Fibroblast of skin of right biceps (primary cell): ENCODE data around the gene NSL1.
A peak's percentile ranks its signal among the peaks of the same experiment; 100 is the strongest.
"Not testable (repeated sequence)": the region's sequence is repeated elsewhere in the genome, so short reads cannot be mapped to it uniquely, and the experiment has no call there.

ENCODE experiments used
- DNase-seq: peaks from one replicate; pipeline ENCODE4 v3.0.0-alpha.2; 2013

The NSL1 gene

DNA sequence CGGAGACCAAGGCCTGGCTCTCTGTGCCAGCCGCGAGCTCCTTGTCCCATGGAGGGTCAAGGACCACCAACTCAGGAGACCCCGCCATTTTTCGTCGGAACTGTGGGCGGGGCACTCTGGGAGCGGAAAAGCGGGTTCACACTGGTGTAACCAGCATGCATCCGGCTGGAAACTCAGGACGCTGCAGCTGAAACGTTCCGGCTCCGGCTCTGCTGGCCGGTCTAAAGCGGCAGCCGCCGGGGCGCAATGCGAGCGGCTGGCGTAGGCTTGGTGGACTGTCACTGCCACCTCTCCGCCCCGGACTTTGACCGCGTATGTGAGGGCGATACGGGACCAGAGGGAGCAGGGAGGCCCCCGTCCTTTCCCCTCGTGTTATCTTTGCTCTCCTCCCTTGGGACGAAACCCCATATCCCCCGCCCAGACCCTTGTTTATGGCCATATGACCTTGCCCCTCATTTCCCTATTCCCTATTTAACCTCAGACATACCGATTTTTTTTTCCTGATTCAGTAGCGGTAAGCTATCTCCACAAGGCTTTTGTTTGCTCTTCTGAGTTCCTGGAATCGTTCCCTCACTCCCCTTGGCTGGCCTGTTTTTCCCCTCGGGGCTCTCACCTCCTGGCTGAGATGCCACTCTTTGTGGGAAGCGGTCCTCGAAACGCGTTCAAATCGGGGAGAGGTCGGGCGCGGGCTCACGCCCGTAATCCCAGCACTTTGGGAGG, at the start of gene NSL1, which contains the start of gene TATDN3:
Gene NSL1, minus strand, starts transcription at position 102 of the 720 bp plus-strand sequence. Its CDS starts 14 bp downstream, at position 88.
Gene TATDN3, plus strand, starts transcription at position 219 of the 720 bp plus-strand sequence. Its CDS starts 28 bp downstream, at position 247.
- peak; percentile 93 for DNase-seq

DNA sequence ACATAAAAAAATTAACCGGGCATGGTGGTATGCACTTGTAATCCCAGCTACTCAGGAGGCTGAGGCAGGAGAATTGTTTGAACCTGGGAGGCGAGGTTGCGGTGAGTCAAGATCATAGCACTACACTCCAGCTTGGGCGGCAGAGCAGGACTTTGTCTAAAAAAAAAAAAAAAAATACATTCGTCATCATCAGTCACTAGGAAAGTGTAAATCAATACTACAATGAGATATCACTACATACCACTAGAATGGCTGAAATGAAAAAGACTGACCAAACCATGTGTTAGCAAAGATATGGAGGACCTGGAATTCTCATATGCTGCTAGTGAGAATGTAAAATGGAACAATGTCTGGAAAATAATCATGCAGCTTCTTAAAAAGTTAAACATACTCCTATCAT, 46.6 kb upstream of the NSL1 start:
- DNase-seq, result no peak

- DNase-seq, result not testable (repeated sequence)
Observed at GRCh38 chr1:212833211-212834207, 41.9 kb upstream of the NSL1 start.

DNA sequence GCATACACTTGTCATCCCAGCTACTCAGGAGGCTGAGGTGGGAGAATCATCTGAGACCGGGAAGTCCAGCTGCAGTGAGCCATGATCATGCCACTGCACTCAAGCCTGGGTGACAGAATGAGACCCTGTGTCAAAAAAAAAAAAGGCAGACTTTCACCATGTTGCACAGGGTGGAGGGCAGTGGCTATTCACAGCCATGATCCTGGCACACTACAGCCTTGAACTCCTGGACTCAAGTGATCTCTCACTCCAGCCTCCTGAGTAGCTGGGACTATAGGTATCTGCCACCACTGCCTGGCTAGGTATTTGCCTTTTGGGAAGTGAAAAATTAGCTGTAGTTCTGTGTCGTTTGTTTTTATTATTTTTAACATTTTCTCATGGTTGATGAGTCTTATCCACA, 36.8 kb upstream of the NSL1 start:
- no peak for DNase-seq

DNA sequence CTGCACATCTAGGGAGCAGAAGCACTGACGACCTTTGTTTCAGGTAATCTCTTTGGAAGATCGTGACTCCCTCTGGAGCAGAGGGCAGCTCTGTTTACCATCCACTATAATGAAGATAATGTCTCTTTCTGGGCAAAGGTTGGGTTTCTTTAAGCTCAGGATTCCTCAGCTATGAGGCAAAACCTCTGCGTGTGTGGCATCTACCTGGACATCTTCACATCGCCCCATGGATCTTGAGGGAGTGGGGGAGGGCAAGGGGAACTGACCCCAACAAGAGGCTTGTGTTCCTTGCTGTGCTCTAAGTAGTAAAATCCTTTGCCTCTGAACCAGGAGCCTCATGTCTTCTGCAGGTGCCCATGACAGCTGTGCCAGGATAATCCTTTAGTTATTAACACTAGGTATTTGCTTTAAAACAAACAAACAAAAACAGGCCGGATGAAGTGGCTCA, 36.3 kb upstream of the NSL1 start:
- no peak for DNase-seq

DNA sequence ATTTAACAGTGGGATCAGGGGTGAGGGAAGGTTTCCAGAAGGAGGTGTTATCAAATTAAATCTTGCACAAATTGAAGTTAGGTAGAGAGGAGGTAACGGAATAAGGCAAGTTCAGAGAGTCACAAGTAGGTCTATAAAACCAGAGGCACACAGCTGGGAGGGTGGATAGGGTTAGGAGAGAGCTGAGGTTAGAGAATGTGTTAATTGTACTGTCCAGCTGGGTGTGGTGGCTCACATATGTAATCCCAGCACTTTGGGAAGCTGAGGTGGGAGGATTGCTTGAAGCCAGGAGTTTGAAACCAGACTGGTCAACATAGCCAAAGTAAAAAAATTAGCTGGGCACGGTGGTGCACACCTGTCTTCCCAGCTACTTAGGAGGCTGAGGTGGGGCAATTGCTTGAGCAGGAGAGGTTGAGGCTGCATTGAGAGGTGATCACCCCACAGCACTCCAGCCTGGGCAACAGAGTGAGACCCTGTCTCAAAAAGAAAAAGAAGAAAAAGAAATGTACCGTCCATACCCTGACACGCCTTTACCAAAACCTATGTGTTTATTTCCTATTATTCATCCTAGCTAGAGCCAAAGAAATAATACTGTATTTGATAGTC, 35.7 kb upstream of the NSL1 start:
- no peak for DNase-seq

- DNase-seq, result no peak
Observed at GRCh38 chr1:212825798-212826452, 34.3 kb upstream of the NSL1 start.

- DNase-seq, result no peak
Observed at GRCh38 chr1:212824201-212824600, 32.6 kb upstream of the NSL1 start.

GRCh38 chr1:212822956-212823355, 31.4 kb upstream of the NSL1 start:
- no peak for DNase-seq

DNA sequence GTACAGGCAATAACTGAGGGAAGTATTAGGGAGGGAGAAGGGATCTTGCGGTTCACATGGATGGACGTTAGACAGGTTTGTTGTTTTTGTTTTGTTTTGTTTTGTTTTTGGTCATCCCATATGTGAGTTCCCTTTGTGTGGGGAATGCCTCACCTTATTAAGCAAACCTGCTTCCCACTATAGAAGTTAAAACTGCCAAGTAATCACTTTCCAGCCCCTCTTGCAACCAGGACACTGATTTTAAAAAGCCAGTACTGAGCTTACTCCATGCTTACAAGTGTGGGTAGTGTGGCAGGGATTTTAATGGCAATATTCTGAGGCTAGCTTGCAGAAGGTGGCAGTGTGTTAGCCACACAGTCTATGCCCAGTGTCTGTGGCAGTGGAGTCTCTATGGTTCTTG, 29.4 kb upstream of the NSL1 start:
- no peak for DNase-seq

GRCh38 chr1:212819726-212820125, 28.1 kb upstream of the NSL1 start:
- DNase-seq, result no peak

DNA sequence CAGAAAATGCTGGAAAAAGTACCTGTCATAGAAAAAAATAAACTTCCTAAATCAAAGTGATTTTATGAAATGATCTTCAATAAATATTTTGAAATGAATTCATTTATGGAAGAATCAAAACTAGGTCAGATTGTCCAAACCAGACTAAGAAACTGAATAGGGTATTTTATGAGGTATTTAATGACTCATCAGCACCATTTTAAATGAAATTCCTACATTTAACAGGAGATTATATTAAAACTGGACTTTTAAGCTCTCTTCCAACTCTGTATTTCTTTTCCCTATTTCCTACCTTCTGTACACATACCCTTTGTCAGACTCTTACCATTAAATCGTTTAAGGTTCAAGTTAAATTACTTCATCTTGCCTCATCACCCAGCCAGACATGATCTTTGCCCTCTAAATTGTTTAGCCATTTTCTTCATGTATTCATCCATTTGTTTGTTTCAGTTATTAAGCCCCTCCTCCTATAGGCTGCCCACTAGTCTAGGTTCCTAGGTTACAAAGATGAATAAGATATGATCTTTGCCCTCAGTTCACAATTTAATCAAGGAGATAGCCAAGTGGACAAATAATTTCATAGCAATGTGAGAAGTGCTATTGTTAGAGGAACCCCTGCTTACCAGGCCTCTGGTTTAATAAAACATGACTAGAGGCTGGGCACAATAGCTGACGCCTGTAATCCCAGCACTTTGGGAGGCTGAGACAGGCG, 25.1 kb upstream of the NSL1 start:
- DNase-seq, result no peak

DNA sequence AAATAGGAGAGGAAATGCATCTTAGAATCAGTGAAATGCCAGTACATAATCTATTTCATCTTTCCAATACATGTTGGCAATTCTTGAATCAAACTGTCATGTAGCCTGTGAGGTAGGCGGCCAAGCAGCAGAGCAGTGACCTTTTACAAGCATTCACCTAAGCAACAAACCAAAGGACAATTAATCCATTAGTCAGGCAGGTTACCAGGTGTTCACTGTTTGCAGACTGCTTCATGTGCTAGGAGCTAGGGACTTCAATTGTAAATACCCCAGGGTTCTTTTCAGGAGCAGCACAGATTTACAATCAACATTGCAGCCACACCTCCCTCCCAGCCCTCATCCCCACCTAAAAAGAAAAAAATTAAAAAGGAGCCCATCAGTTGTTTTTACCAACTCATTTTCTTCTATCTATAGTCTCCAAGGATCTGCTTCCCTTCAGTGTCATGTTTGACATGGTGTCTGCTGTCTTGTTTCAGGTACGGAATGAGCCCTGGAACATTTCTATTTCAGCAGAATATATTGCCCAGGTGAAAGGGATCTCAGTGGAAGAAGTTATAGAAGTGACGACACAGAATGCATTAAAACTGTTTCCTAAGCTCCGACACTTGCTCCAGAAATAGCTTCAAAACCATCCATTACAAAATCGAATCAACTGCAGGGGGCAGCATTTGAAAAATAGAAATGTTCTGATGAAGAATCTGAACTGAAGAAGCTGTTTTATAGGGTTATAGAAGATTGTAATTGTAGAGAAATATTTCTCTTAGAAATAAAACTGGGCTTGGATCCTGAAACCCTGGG, 23.2 kb upstream of the NSL1 start:
- peak; percentile 13 for DNase-seq

DNA sequence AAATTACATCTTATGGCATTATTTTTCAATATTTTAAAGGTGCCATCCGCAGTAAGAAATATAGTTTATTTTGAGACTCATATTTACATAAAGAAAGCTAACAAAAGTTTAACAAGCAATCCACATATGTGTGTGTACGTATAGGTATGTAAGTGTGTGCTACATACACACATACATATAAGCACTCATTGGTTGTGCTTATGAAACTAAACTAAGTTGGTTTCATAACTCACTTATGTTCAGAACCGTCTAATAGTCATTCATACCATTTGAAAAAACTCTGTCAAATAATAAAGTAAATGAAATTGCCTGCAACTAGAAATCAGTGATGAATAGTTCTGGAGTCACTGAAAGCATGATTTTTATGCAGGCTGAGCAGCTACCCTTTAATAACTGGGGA, 14.2 kb upstream of the NSL1 start:
- DNase-seq, result no peak

GRCh38 chr1:212797681-212798080, 6.1 kb upstream of the NSL1 start:
- DNase-seq, result peak; percentile 16

DNA sequence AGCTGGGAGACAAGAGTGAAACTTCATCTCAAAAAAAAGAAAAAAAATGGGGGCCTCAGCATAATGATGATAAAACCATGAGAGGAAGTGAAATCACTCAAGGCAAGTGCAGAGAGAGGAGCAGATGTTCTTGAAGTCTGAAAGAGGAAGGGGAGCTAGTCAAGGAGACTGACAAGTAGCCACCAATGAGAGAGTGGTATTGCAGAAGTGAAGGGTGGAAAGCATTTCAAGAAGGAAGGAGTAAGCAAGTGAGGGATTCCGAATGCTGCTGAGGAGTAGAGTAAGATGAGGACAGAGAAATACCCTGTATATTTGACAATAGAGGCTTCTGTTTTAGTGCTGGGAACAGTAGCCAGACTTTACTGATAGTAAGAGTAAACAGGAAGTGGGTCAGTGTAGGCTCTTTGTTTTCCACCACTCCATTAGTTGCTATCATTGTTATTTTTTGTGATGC, 3.0 kb upstream of the NSL1 start:
- no peak for DNase-seq

DNA sequence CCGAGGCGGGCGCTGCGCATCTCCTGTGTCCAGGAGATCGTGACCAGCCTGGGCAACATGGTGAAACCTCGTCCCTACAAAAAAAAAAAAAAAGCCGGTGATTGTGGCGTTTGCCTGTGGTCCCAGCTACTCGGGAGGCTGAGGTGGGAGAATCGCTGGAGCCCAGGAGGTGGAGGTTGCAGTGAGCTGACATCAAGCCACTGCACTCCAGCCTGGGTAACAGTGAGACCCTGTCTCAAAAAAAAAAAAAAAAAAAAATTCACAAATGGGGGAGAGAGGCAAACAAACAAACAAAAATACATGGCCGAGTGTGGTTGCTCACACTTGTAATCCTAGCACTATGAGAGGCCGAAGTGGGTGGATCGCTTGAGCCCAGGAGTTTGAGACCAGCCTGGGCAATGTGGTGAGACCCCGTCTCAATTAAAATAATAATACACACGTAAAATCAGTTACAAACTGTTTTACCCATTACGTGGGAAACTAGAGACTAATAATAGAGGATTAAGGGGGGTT, 875 bp upstream of the NSL1 start:
- DNase-seq, result no peak

DNA sequence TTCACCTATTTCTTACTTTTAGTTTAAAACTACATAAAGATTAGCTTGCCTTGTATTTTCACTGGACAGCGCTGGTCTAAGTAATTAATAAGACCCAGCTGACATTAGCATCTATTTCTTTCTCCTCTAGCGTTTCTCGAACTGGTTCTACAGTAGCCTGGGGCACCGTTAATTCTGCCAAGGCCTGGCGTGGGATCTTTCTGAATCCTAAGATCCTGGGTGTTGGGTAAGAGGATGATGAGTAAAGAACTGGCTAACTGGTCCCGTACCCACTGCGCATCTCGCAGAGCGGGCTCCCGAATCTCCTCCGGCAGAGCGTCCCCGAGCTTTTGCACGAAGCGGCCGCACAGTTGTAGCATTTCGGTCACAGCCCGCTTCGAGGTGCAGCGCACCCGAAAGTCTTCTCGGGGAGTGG, 309 bp downstream of the NSL1 start:
- DNase-seq, result peak; percentile 72

- DNase-seq, result no peak
Observed at GRCh38 chr1:212785871-212786270, 5.7 kb downstream of the NSL1 start.

DNA sequence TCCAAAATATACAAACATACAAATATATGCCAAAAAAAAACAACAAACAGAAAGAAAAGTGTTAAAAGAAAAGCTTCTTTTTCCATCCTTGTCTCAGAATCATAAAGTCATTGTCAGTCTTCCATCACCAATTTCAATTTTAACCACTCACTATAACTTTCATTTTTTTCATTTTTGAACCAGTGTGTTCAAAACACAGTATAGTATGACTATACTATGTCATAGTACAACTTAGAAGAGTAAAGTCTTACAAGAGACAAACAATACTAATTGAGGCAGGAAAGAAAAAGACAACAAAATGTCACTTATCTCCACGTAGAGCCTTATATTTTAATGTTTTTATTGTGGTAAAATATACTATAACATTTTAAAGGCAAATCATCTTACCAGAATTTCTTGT, 7.6 kb downstream of the NSL1 start:
- DNase-seq, result no peak
